Stimulated activated CD4-positive, alpha-beta T cell treated with anti-CD3 and anti-CD28 coated beads, Interleukin-12 subunit alpha, Interleukin-12 subunit beta, amount 100 ng/mL, for 48 hours (primary cell): Measurements from ENCODE around the gene CLASP1.

Source experiments
- DNase-seq, 3 donors: peaks; one replicate each; pipeline ENCODE4 v3.0.0-alpha.2; 2020; ENCODE audit warnings: low read depth in 2 of 3, low spot score in 1 of 3

The CLASP1 gene

GRCh38 chr2:121293450-121294325 lies 355.6 kb downstream of the CLASP1 start:
- DNase-seq: no peak

- no peak for DNase-seq
These were observed 358.0 kb downstream of the CLASP1 start for GRCh38 chr2:121291251-121291580.

- no peak for DNase-seq
These were observed 360.0 kb downstream of the CLASP1 start for GRCh38 chr2:121289271-121289670.

GRCh38 chr2:121288454-121289231 lies 360.6 kb downstream of the CLASP1 start:
- DNase-seq: no peak

- DNase-seq: no peak
These were observed 361.3 kb downstream of the CLASP1 start for GRCh38 chr2:121287956-121288355.
